Measurements from ENCODE around the gene NSUN7. TPM values are rescaled to one million over a fixed set of nuclear protein-coding genes. Genes with fewer than 3 reads are reported as not detected.
A peak's percentile ranks its signal among the peaks of the same experiment; 100 is the strongest.

The NSUN7 gene
- total and polyA plus RNA-seq, 7 experiments from 2014 or later: 0.15 to 0.50 TPM; not detected in 5

DNA sequence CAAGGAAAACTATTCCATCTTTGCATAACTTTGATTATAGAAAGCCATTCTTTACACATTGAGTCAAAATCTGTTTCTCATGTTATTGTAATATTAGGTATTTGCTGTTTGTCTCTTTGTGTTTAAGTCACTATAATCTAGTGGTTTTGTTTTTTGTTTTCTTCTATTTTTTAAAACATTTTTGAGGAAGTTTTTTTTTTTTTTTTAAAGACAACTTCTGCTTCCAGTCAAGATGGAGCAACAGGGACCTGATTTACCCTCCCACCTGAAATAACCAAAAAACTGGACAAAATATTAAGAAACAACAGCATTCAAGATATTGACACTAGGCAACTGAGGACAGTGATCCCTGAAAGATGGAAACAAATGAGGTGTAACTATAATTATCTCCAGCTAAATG, 18.4 kb upstream of the NSUN7 start:
- intact Hi-C loops (cut with micrococcal nuclease): no loop called here
- peaks cover 0 to 36% (median 11%) of the 10 kb centered on the region in 7 donors for H3K4me1 Mint-ChIP-seq
- no peak overlapping the region for H3K4me3 ChIP-seq (ENCODE audit: low read length)
- POLR2A ChIA-PET: no interaction called here
- peaks cover 0 to 8% (median 0%) of the 10 kb centered on the region in 5 donors for H3K36me3 Mint-ChIP-seq
- peak overlapping the region in 1 of 10 donors; percentile 53 for H3K4me3 Mint-ChIP-seq
- H3K27ac Mint-ChIP-seq: peak overlapping the region in 1 of 9 donors; percentile 62
- no peaks in the 10 kb centered on the region for H3K27me3 ChIP-seq (ENCODE audit: control insufficient read depth in 2 of 2, insufficient read depth in 2 of 2, low read length in 2 of 2)
- CTCF ChIA-PET: no interaction called here
- ATAC-seq (peak; percentile 20), DNase-seq (no peak)
- H3K9me3 Mint-ChIP-seq: no peaks in the 10 kb centered on the region
- no peak overlapping the region for H3K27ac ChIP-seq (ENCODE audit: low read depth, low read length)
- no peaks in the 10 kb centered on the region for H3K9me3 ChIP-seq (ENCODE audit: control insufficient read depth in 2 of 3, low read length in 3 of 3)
- H3K27me3 Mint-ChIP-seq: peaks cover 0 to 8% (median 0%) of the 10 kb centered on the region in 5 donors
- no peaks in the 10 kb centered on the region for H3K36me3 ChIP-seq (ENCODE audit: control insufficient read depth in 2 of 3, insufficient read depth in 3 of 3, low read length in 3 of 3)
- no peaks in the 10 kb centered on the region for H3K4me1 ChIP-seq (ENCODE audit: control insufficient read depth in 2 of 2, insufficient read depth in 2 of 2, low read length in 2 of 2)

DNA sequence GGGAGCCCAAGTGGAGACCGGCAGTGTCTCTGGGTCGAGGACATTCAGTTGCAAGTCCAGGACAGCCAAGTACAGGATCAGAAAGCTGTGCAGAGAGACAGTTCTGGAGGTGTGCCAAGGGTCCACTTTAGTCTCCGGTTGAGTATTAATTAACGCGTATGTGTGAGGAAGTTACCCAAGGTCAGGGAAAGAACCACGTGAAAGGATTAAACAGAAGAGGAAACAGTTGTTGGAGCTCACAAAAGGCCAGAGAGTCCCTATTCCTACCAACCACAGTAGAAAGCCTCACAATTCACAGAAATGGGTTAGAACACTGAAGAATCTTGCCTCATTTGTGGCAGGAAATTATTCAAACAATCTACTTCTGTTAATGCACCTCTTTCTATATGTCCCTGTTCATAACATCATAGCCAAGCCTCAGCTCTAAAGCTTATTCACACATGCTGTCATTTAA, 17.9 kb upstream of the NSUN7 start:
- H3K9me3 ChIP-seq (ENCODE audit: control insufficient read depth in 2 of 3, low read length in 3 of 3): no peaks in the 10 kb centered on the region
- peaks cover 0 to 8% (median 0%) of the 10 kb centered on the region in 5 donors for H3K36me3 Mint-ChIP-seq
- no peaks in the 10 kb centered on the region for H3K27me3 ChIP-seq (ENCODE audit: control insufficient read depth in 2 of 2, insufficient read depth in 2 of 2, low read length in 2 of 2)
- DNase-seq: no peak
- H3K9me3 Mint-ChIP-seq: no peaks in the 10 kb centered on the region
- ChIA-PET CTCF (interaction anchor here (0.6 to 0.7 kb wide), 2 partner anchors 29 to 59 kb away, joined by 3 read pairs; no protein-coding TSS in a partner anchor), POLR2A (interaction anchor here (0.6 kb wide), 1 partner anchor 226 kb away, joined by 4 read pairs; no protein-coding TSS in a partner anchor)
- intact Hi-C loops (cut with micrococcal nuclease): no loop called here
- peak; percentile 84 for ATAC-seq
- peak overlapping the region in 2 of 9 donors; percentile 23 to 62 for H3K27ac Mint-ChIP-seq
- no peak overlapping the region for H3K4me3 ChIP-seq (ENCODE audit: low read length)
- H3K27ac ChIP-seq (ENCODE audit: low read depth, low read length): no peak overlapping the region
- no peaks in the 10 kb centered on the region for H3K36me3 ChIP-seq (ENCODE audit: control insufficient read depth in 2 of 3, insufficient read depth in 3 of 3, low read length in 3 of 3)
- H3K27me3 Mint-ChIP-seq: peaks cover 0 to 8% (median 0%) of the 10 kb centered on the region in 5 donors
- no peaks in the 10 kb centered on the region for H3K4me1 ChIP-seq (ENCODE audit: control insufficient read depth in 2 of 2, insufficient read depth in 2 of 2, low read length in 2 of 2)
- H3K4me1 Mint-ChIP-seq: peaks cover 0 to 36% (median 11%) of the 10 kb centered on the region in 7 donors
- peak overlapping the region in 3 of 10 donors; percentile 6 to 53 (median 7) for H3K4me3 Mint-ChIP-seq

GRCh38 chr4:40733752-40734151, 16.0 kb upstream of the NSUN7 start:
- Histone ChIP-seq H3K27me3 (ENCODE audit: control insufficient read depth in 2 of 2, insufficient read depth in 2 of 2, low read length in 2 of 2) (no peaks in the 10 kb centered on the region), H3K9me3 (ENCODE audit: control insufficient read depth in 2 of 3, low read length in 3 of 3) (no peaks in the 10 kb centered on the region), H3K4me1 (ENCODE audit: control insufficient read depth in 2 of 2, insufficient read depth in 2 of 2, low read length in 2 of 2) (no peaks in the 10 kb centered on the region), H3K4me3 (ENCODE audit: low read length) (no peak overlapping the region), H3K27ac (ENCODE audit: low read depth, low read length) (no peak overlapping the region), H3K36me3 (ENCODE audit: control insufficient read depth in 2 of 3, insufficient read depth in 3 of 3, low read length in 3 of 3) (no peaks in the 10 kb centered on the region)
- peaks cover 0 to 11% (median 5%) of the 10 kb centered on the region in 5 donors for H3K27me3 Mint-ChIP-seq
- no peak overlapping the region for H3K4me3 Mint-ChIP-seq
- ATAC-seq (no peak), DNase-seq (no peak)
- H3K27ac Mint-ChIP-seq: peak overlapping the region in 1 of 9 donors; percentile 33
- no peaks in the 10 kb centered on the region for H3K9me3 Mint-ChIP-seq
- ChIA-PET CTCF (no interaction called here), POLR2A (no interaction called here)
- H3K4me1 Mint-ChIP-seq: peaks cover 0 to 36% (median 11%) of the 10 kb centered on the region in 7 donors
- peaks cover 0 to 7% (median 0%) of the 10 kb centered on the region in 5 donors for H3K36me3 Mint-ChIP-seq
- intact Hi-C loops (cut with micrococcal nuclease): no loop called here

GRCh38 chr4:40734497-40734896, 15.3 kb upstream of the NSUN7 start:
- CTCF ChIA-PET: no interaction called here

DNA sequence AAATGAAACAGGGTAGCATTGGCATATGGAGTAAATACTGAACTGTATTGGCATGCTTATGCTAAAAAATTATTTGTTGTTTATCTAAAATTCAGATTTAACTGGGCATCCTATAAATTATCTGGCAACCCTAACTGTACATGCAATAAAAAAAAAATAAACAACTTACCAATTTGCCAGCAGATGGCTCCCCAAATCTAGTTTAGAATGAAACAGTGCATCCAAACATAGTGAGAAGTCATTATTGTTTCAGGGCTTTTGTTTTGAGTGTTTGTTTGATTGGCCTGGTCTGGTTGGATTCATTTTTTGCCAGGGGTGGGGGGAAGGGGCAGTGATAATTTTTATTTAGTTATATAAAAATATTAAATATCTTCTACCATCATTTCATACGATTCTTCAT, 12.8 kb upstream of the NSUN7 start:
- H3K27me3 ChIP-seq (ENCODE audit: control insufficient read depth in 2 of 2, insufficient read depth in 2 of 2, low read length in 2 of 2): no peaks in the 10 kb centered on the region
- DNase-seq (no peak), ATAC-seq (no peak)
- no peaks in the 10 kb centered on the region for H3K9me3 ChIP-seq (ENCODE audit: control insufficient read depth in 2 of 3, low read length in 3 of 3)
- no peak overlapping the region for H3K4me3 ChIP-seq (ENCODE audit: low read length)
- Mint-ChIP-seq H3K27me3 (peaks cover 0 to 14% (median 5%) of the 10 kb centered on the region in 5 donors), H3K4me1 (peaks cover 0 to 20% (median 8%) of the 10 kb centered on the region in 7 donors), H3K36me3 (peaks cover 0 to 2% (median 0%) of the 10 kb centered on the region in 5 donors), H3K4me3 (no peak overlapping the region), H3K27ac (no peak overlapping the region), H3K9me3 (no peaks in the 10 kb centered on the region)
- intact Hi-C loops (cut with micrococcal nuclease): loop anchor here (1.0 to 2.0 kb wide), 3 partner anchors 104 to 190 kb away; no protein-coding TSS in a partner anchor
- ChIA-PET CTCF (no interaction called here), POLR2A (no interaction called here)
- H3K4me1 ChIP-seq (ENCODE audit: control insufficient read depth in 2 of 2, insufficient read depth in 2 of 2, low read length in 2 of 2): no peaks in the 10 kb centered on the region
- no peak overlapping the region for H3K27ac ChIP-seq (ENCODE audit: low read depth, low read length)
- H3K36me3 ChIP-seq (ENCODE audit: control insufficient read depth in 2 of 3, insufficient read depth in 3 of 3, low read length in 3 of 3): no peaks in the 10 kb centered on the region

More at GRCh38 chr4:40734497-40734896, 15.3 kb upstream of the NSUN7 start:
- POLR2A ChIA-PET: no interaction called here
- Mint-ChIP-seq H3K27me3 (peaks cover 0 to 11% (median 5%) of the 10 kb centered on the region in 5 donors), H3K4me1 (peaks cover 0 to 36% (median 11%) of the 10 kb centered on the region in 7 donors), H3K36me3 (peaks cover 0 to 7% (median 0%) of the 10 kb centered on the region in 5 donors), H3K27ac (no peak overlapping the region), H3K9me3 (no peaks in the 10 kb centered on the region), H3K4me3 (no peak overlapping the region)
- Histone ChIP-seq H3K36me3 (ENCODE audit: control insufficient read depth in 2 of 3, insufficient read depth in 3 of 3, low read length in 3 of 3) (no peaks in the 10 kb centered on the region), H3K4me1 (ENCODE audit: control insufficient read depth in 2 of 2, insufficient read depth in 2 of 2, low read length in 2 of 2) (no peaks in the 10 kb centered on the region), H3K27me3 (ENCODE audit: control insufficient read depth in 2 of 2, insufficient read depth in 2 of 2, low read length in 2 of 2) (no peaks in the 10 kb centered on the region), H3K4me3 (ENCODE audit: low read length) (no peak overlapping the region), H3K27ac (ENCODE audit: low read depth, low read length) (no peak overlapping the region), H3K9me3 (ENCODE audit: control insufficient read depth in 2 of 3, low read length in 3 of 3) (no peaks in the 10 kb centered on the region)
- DNase-seq (no peak), ATAC-seq (no peak)
- intact Hi-C loops (cut with micrococcal nuclease): no loop called here

- ChIA-PET CTCF (no interaction called here), POLR2A (no interaction called here)
- H3K36me3 Mint-ChIP-seq: peaks cover 0 to under 1% (median 0%) of the 10 kb centered on the region in 5 donors
- ATAC-seq (no peak), DNase-seq (no peak)
- no peak overlapping the region for H3K27ac ChIP-seq (ENCODE audit: low read depth, low read length)
- H3K9me3 Mint-ChIP-seq: no peaks in the 10 kb centered on the region
- intact Hi-C loops (cut with micrococcal nuclease): loop anchor here (1.0 to 2.0 kb wide), 3 partner anchors 103 to 189 kb away; no protein-coding TSS in a partner anchor
- H3K4me3 Mint-ChIP-seq: no peak overlapping the region
- no peaks in the 10 kb centered on the region for H3K9me3 ChIP-seq (ENCODE audit: control insufficient read depth in 2 of 3, low read length in 3 of 3)
- no peaks in the 10 kb centered on the region for H3K27me3 ChIP-seq (ENCODE audit: control insufficient read depth in 2 of 2, insufficient read depth in 2 of 2, low read length in 2 of 2)
- no peaks in the 10 kb centered on the region for H3K36me3 ChIP-seq (ENCODE audit: control insufficient read depth in 2 of 3, insufficient read depth in 3 of 3, low read length in 3 of 3)
- no peaks in the 10 kb centered on the region for H3K4me1 ChIP-seq (ENCODE audit: control insufficient read depth in 2 of 2, insufficient read depth in 2 of 2, low read length in 2 of 2)
- peaks cover 0 to 11% (median 0%) of the 10 kb centered on the region in 7 donors for H3K4me1 Mint-ChIP-seq
- no peak overlapping the region for H3K4me3 ChIP-seq (ENCODE audit: low read length)
- H3K27me3 Mint-ChIP-seq: peaks cover 0 to 19% (median 5%) of the 10 kb centered on the region in 5 donors
- H3K27ac Mint-ChIP-seq: no peak overlapping the region
These were observed 11.9 kb upstream of the NSUN7 start for GRCh38 chr4:40737879-40738278.

GRCh38 chr4:40739347-40739746, 10.4 kb upstream of the NSUN7 start:
- intact Hi-C loops (cut with micrococcal nuclease): no loop called here
- CTCF ChIA-PET: no interaction called here

More at GRCh38 chr4:40739347-40739746, 10.4 kb upstream of the NSUN7 start:
- Histone ChIP-seq H3K4me3 (ENCODE audit: low read length) (no peak overlapping the region), H3K4me1 (ENCODE audit: control insufficient read depth in 2 of 2, insufficient read depth in 2 of 2, low read length in 2 of 2) (no peaks in the 10 kb centered on the region), H3K36me3 (ENCODE audit: control insufficient read depth in 2 of 3, insufficient read depth in 3 of 3, low read length in 3 of 3) (no peaks in the 10 kb centered on the region), H3K27ac (ENCODE audit: low read depth, low read length) (no peak overlapping the region), H3K9me3 (ENCODE audit: control insufficient read depth in 2 of 3, low read length in 3 of 3) (no peaks in the 10 kb centered on the region), H3K27me3 (ENCODE audit: control insufficient read depth in 2 of 2, insufficient read depth in 2 of 2, low read length in 2 of 2) (no peaks in the 10 kb centered on the region)
- Mint-ChIP-seq H3K36me3 (no peaks in the 10 kb centered on the region), H3K27me3 (peaks cover 0 to 20% (median 5%) of the 10 kb centered on the region in 5 donors), H3K27ac (no peak overlapping the region), H3K4me1 (peaks cover 0 to 5% (median 0%) of the 10 kb centered on the region in 7 donors), H3K4me3 (no peak overlapping the region), H3K9me3 (no peaks in the 10 kb centered on the region)
- POLR2A ChIA-PET: no interaction called here
- DNase-seq: no peak
- no peak for ATAC-seq

All from naive thymus-derived CD4-positive, alpha-beta T cell (primary cell).